GM23248 (cell line): ENCODE results near the gene CD151. TPM values are rescaled to one million over a fixed set of nuclear protein-coding genes. Genes with fewer than 3 reads are reported as not detected.

Source experiments
- DNase-seq: peaks from one replicate; pipeline ENCODE4 v3.0.0-alpha.2; 2015
- H2AFZ ChIP-seq: fragments of 200-600 bp; sonication (generic); 2 replicates; pipeline ENCODE4 v1.6.1; 2016; ENCODE audit warnings: antibody characterized with exemption
- H3F3A ChIP-seq: fragments of 200-600 bp; sonication (generic); 2 replicates; pipeline ENCODE4 v1.6.1; 2016; ENCODE audit warnings: mild to moderate bottlenecking, antibody characterized with exemption, mixed run types; ENCODE audit not compliant: insufficient read depth
- H3K27ac ChIP-seq: fragments of 200-600 bp; sonication (generic); 2 replicates; pipeline ENCODE4 v1.5.1; 2016; ENCODE audit warnings: mild to moderate bottlenecking
- H3K27me3 ChIP-seq: fragments of 200-600 bp; sonication (generic); replicated peaks from 2 replicates; pipeline ENCODE4 v1.6.1; 2016; ENCODE audit warnings: mild to moderate bottlenecking; ENCODE audit not compliant: insufficient read depth
- H3K36me3 ChIP-seq: fragments of 200-600 bp; sonication (generic); 2 replicates; pipeline ENCODE4 v1.6.1; 2016; ENCODE audit warnings: low read depth, mild to moderate bottlenecking
- H3K4me1 ChIP-seq: fragments of 200-600 bp; sonication (generic); 2 replicates; pipeline ENCODE4 v1.6.1; 2016; ENCODE audit warnings: mild to moderate bottlenecking; ENCODE audit not compliant: insufficient read depth
- H3K4me2 ChIP-seq: fragments of 200-600 bp; sonication (generic); one replicate; pipeline ENCODE4 v1.6.1; 2016; ENCODE audit warnings: mild to moderate bottlenecking; ENCODE audit not compliant: unreplicated experiment
- H3K4me3 ChIP-seq: fragments of 200-600 bp; sonication (generic); 2 replicates; pipeline ENCODE4 v1.5.1; 2016; ENCODE audit warnings: mild to moderate bottlenecking
- H3K79me2 ChIP-seq: fragments of 200-600 bp; sonication (generic); 2 replicates; pipeline ENCODE4 v1.6.1; 2016; ENCODE audit warnings: mild to moderate bottlenecking; ENCODE audit not compliant: insufficient read depth
- H3K9ac ChIP-seq: fragments of 200-600 bp; sonication (generic); 2 replicates; pipeline ENCODE4 v1.6.1; 2016; ENCODE audit warnings: mild to moderate bottlenecking
- H3K9me2 ChIP-seq: fragments of 200-600 bp; sonication (generic); 2 replicates; pipeline ENCODE4 v1.6.1; 2016; ENCODE audit warnings: mixed run types, mild to moderate bottlenecking, moderate library complexity; ENCODE audit not compliant: insufficient read depth
- H3K9me3 ChIP-seq: fragments of 200-600 bp; sonication (generic); one replicate; pipeline ENCODE4 v1.6.1; 2017; ENCODE audit warnings: low read depth
- H4K20me1 ChIP-seq: fragments of 200-600 bp; sonication (generic); 2 replicates; pipeline ENCODE4 v1.6.0; 2016; ENCODE audit not compliant: insufficient read depth
- EZH2 ChIP-seq: fragments of 200-600 bp; sonication (generic); IDR thresholded peaks from 2 replicates; pipeline ENCODE4 v1.6.1; 2018; ENCODE audit warnings: antibody characterized with exemption, mild to moderate bottlenecking; ENCODE audit not compliant: insufficient read depth, poor library complexity, severe bottlenecking
- EZH2phosphoT487 ChIP-seq: fragments of 200-600 bp; sonication (generic); IDR thresholded peaks from 2 replicates; pipeline ENCODE4 v1.6.1; 2018; ENCODE audit warnings: antibody characterized with exemption, moderate library complexity, mild to moderate bottlenecking, low read depth; ENCODE audit not compliant: insufficient read depth
- WGBS, 2 experiments: methylation state at CpG; one replicate each; pipeline ENCODE4 v1.1.6; 2015 to 2017; ENCODE audit warnings: low lambda C conversion rate in 2 of 2, low coverage in 1 of 2; ENCODE audit errors: missing lambda C conversion rate in 2 of 2; 5-methylcytosine and 5-hydroxymethylcytosine counted together
- in situ Hi-C: fragments of 300-500 bp; cut with MboI; formaldehyde crosslinking; loops from 2 replicates; pipeline ENCODE4 v1.15.0; 2020
- polyA plus RNA-seq: library from polyadenylated mRNA; unstranded; fragments of >200 nt; fragmentation: Nextera tagmentation; extraction: Ambion mirVana; gene quantifications from 2 replicates; pipeline ENCODE4 v1.2.1, GENCODE V29; 2016
- total RNA-seq: library from RNA; depleted of rRNA; stranded (reverse); fragments of >200 nt; shearing (Covaris generic); gene quantifications from 2 replicates; pipeline ENCODE4 v1.2.3, GENCODE V29; 2014

The CD151 gene
- total and polyA plus RNA-seq, 2 experiments from 2014 or later = 796 to 1,651 TPM

GRCh38 chr11:811446-812245, 21.1 kb upstream of the CD151 start:
- Histone ChIP-seq H3K4me3 (peak overlapping the region; percentile 86), H3K27me3 (no peaks in the 10 kb centered on the region), H3K36me3 (peaks cover 19% of the 10 kb centered on the region), H3K9me2 (no peaks in the 10 kb centered on the region), H3F3A (peaks cover 34% of the 10 kb centered on the region), H3K27ac (peak overlapping the region; percentile 32; the same call in 1 of the 2 replicates), H3K9me3 (no peaks in the 10 kb centered on the region), H3K79me2 (peaks cover 63% of the 10 kb centered on the region), H3K9ac (peak overlapping the region; percentile 95), H3K4me2 (peak overlapping the region; percentile 94), H3K4me1 (peaks cover 20% of the 10 kb centered on the region), H2AFZ (no peak overlapping the region), H4K20me1 (no peaks in the 10 kb centered on the region; the same call in 1 of the 2 replicates)
- TF ChIP-seq EZH2phosphoT487 (no peak), EZH2 (no peak)
- peak; percentile 57 for DNase-seq
- in situ Hi-C loops = no loop called here
- WGBS, 2 experiments = 69 to 70% methylated on average over 14 of the region's 14 CpGs

- Histone ChIP-seq H3K27ac (no peak overlapping the region), H3K4me1 (peaks cover 20% of the 10 kb centered on the region), H3K9me3 (no peaks in the 10 kb centered on the region), H3K4me3 (no peak overlapping the region), H3K27me3 (no peaks in the 10 kb centered on the region), H3K9me2 (no peaks in the 10 kb centered on the region), H3K4me2 (no peak overlapping the region), H3K36me3 (peaks cover 19% of the 10 kb centered on the region), H3K79me2 (peaks cover 55% of the 10 kb centered on the region), H4K20me1 (no peaks in the 10 kb centered on the region; the same call in 1 of the 2 replicates), H3F3A (peaks cover 34% of the 10 kb centered on the region), H3K9ac (peak overlapping the region; percentile 95; the same call in 1 of the 2 replicates), H2AFZ (no peak overlapping the region)
- 79 to 84% methylated on average over 3 of the region's 3 CpGs for WGBS, 2 experiments
- TF ChIP-seq EZH2phosphoT487 (no peak), EZH2 (no peak)
- DNase-seq = no peak
- in situ Hi-C loops = no loop called here
Measured at GRCh38 chr11:812390-812789, 20.4 kb upstream of the CD151 start.

- Histone ChIP-seq H3K9me2 (no peaks in the 10 kb centered on the region), H3K4me1 (peaks cover 16% of the 10 kb centered on the region), H3K4me3 (no peak overlapping the region), H3K79me2 (peaks cover 48% of the 10 kb centered on the region), H3K36me3 (peaks cover 19% of the 10 kb centered on the region), H4K20me1 (no peaks in the 10 kb centered on the region; the same call in 1 of the 2 replicates), H3K9ac (no peak overlapping the region), H3K27me3 (no peaks in the 10 kb centered on the region), H3K4me2 (no peak overlapping the region), H3K27ac (no peak overlapping the region), H3F3A (peaks cover 34% of the 10 kb centered on the region), H2AFZ (no peak overlapping the region), H3K9me3 (no peaks in the 10 kb centered on the region)
- 75 to 79% methylated on average over 6 of the region's 6 CpGs for WGBS, 2 experiments
- no peak for DNase-seq
- no peak for TF ChIP-seq EZH2
- TF ChIP-seq EZH2phosphoT487 = no peak
- in situ Hi-C loops = no loop called here
Measured at GRCh38 chr11:813072-813455, 19.7 kb upstream of the CD151 start.

GRCh38 chr11:813456-814096, 19.2 kb upstream of the CD151 start:
- H3K4me1 ChIP-seq = peaks cover 15% of the 10 kb centered on the region
- no peaks in the 10 kb centered on the region; the same call in 1 of the 2 replicates for H4K20me1 ChIP-seq
- no peaks in the 10 kb centered on the region for H3K9me2 ChIP-seq
- H2AFZ ChIP-seq = no peak overlapping the region
- in situ Hi-C loops = no loop called here
- no peak for TF ChIP-seq EZH2
- TF ChIP-seq EZH2phosphoT487 = no peak
- WGBS, 2 experiments = 67 to 70% methylated on average over 9 of the region's 9 CpGs
- H3K36me3 ChIP-seq = peaks cover 19% of the 10 kb centered on the region
- DNase-seq = no peak
- peaks cover 37% of the 10 kb centered on the region for H3F3A ChIP-seq
- no peaks in the 10 kb centered on the region for H3K27me3 ChIP-seq
- no peak overlapping the region for H3K9ac ChIP-seq
- no peak overlapping the region for H3K27ac ChIP-seq
- no peak overlapping the region for H3K4me3 ChIP-seq
- H3K79me2 ChIP-seq = peaks cover 43% of the 10 kb centered on the region
- no peaks in the 10 kb centered on the region for H3K9me3 ChIP-seq
- H3K4me2 ChIP-seq = no peak overlapping the region
